HepG2 (cell line): ENCODE data around the gene FCN1. TPM values are rescaled to one million over a fixed set of nuclear protein-coding genes. Genes with fewer than 3 reads are reported as not detected.

Source experiments
- ATAC-seq: fragments of 200-7000 bp; cut with Tn5 transposase; 3 replicates; pipeline ENCODE4 v1.9.1; 2020; ENCODE audit warnings: mild to moderate bottlenecking, moderate library complexity
- BruUV-seq: library from RNA; stranded (reverse); fragments of 400-500 nt; replicated peaks from 2 replicates; lab custom pipeline; 2021; lab: Mats Ljungman, UMichigan
- CTCF ChIA-PET: fragments of 300-600 bp; formaldehyde crosslinking; extraction: SDS; loops from one replicate; lab custom pipeline; 2021; ENCODE audit warnings: low total read pairs, inconsistent platforms, low intra/inter-chr PET ratio; lab: Yijun Ruan, JAX
- POLR2A ChIA-PET: fragments of 350-600 bp; sonication (Branson Sonifier 250); formaldehyde crosslinking; loops from one replicate; lab custom pipeline; 2020; ENCODE audit warnings: antibody characterized with exemption, inconsistent platforms; lab: Yijun Ruan, JAX
- DNase-seq: peaks from one replicate; pipeline ENCODE4 v3.0.0-alpha.2; 2015; ENCODE audit warnings: low spot score
- FAIRE-seq: peaks from 3 replicates; lab custom pipeline; 2011; peaks lifted over from hg19 to GRCh38; lab: Jason Lieb, UNC
- H2AFZ ChIP-seq: one replicate; pipeline ENCODE4 v1.6.1; 2011; ENCODE audit warnings: low read length, inconsistent platforms
- H3K27ac ChIP-seq: fragments of 300-600 bp; 3 replicates; pipeline ENCODE4 v1.8.0; 2011; ENCODE audit warnings: mixed run types, mild to moderate bottlenecking, mixed read lengths, low read length, inconsistent platforms; ENCODE audit not compliant: insufficient read depth; ENCODE audit errors: extremely low read length
- H3K27me3 ChIP-seq, 2 experiments: fragments of 200-600 bp in 1 of 2; 2 replicates in 1 of 2; 3 replicates in 1 of 2; pipeline versions ENCODE4 v1.6.0 to v1.8.0; 2011; ENCODE audit warnings: low read length in 2 of 2, mild to moderate bottlenecking in 2 of 2, moderate library complexity in 2 of 2, inconsistent platforms in 1 of 2; ENCODE audit not compliant: insufficient read depth in 2 of 2, control insufficient read depth in 1 of 2
- H3K36me3 ChIP-seq, 2 experiments: fragments of 200-600 bp in 1 of 2; replicated peaks in 1 of 2; 2 replicates in 1 of 2; 3 replicates in 1 of 2; pipeline versions ENCODE4 v1.5.1 to v1.8.0; 2011; ENCODE audit warnings: low read length in 2 of 2, inconsistent platforms in 1 of 2; ENCODE audit not compliant: insufficient read depth in 2 of 2, control insufficient read depth in 1 of 2
- H3K4me1 ChIP-seq: 2 replicates; pipeline ENCODE4 v1.5.1; 2012; ENCODE audit warnings: low read length, inconsistent platforms; ENCODE audit not compliant: insufficient read depth
- H3K4me2 ChIP-seq: 2 replicates; pipeline ENCODE4 v1.6.0; 2011; ENCODE audit warnings: low read depth, low read length, inconsistent platforms
- H3K4me3 ChIP-seq, 3 experiments: fragments of 200-600 bp in 1 of 3; sonication (generic), shearing (Covaris generic) in 1 of 3; replicated peaks in 1 of 3; 2 replicates each; pipeline ENCODE4 v1.5.1; 2011 to 2016; ENCODE audit warnings: low read length in 3 of 3, inconsistent platforms in 2 of 3, low read depth in 2 of 3, mild to moderate bottlenecking in 2 of 3, control low read depth in 1 of 3, mixed read lengths in 1 of 3; ENCODE audit not compliant: insufficient read depth in 1 of 3
- H3K79me2 ChIP-seq: one replicate; pipeline ENCODE4 v1.6.1; 2011; ENCODE audit warnings: low read length, inconsistent platforms; ENCODE audit not compliant: insufficient read depth
- H3K9ac ChIP-seq: 2 replicates; pipeline ENCODE4 v1.6.0; 2011; ENCODE audit warnings: mild to moderate bottlenecking, low read depth, low read length, inconsistent platforms; ENCODE audit not compliant: insufficient read depth
- H3K9me3 ChIP-seq: 2 replicates; pipeline ENCODE4 v1.5.1; 2012; ENCODE audit warnings: mild to moderate bottlenecking, low read length
- H4K20me1 ChIP-seq: 2 replicates; pipeline ENCODE4 v1.6.0; 2011; ENCODE audit warnings: inconsistent platforms, mild to moderate bottlenecking, low read length, moderate library complexity; ENCODE audit not compliant: insufficient read depth
- MAFF ChIP-seq: IDR thresholded peaks from 2 replicates; pipeline ENCODE4 v1.6.1; 2011; ENCODE audit warnings: low read depth, low read length, improper control_type of control experiment
- MAFK ChIP-seq, 2 experiments: IDR thresholded peaks in 1 of 2; conservative IDR thresholded peaks in 1 of 2; 2 replicates each; pipeline ENCODE4 v1.6.1; 2011; ENCODE audit warnings: improper control_type of control experiment in 2 of 2, low read length in 2 of 2
- RFXANK ChIP-seq: IDR thresholded peaks from 2 replicates; pipeline ENCODE4 v1.6.1; 2016
- ZFP41 ChIP-seq: sonication (generic); formaldehyde crosslinking; IDR thresholded peaks from 2 replicates; pipeline ENCODE4 v1.4.0; 2020; ENCODE audit warnings: mild to moderate bottlenecking, missing genetic modification reagents, borderline replicate concordance
- ZNF546 ChIP-seq: sonication (generic); formaldehyde crosslinking; conservative IDR thresholded peaks from 2 replicates; pipeline ENCODE4 v1.8.1; 2023; ENCODE audit warnings: mild to moderate bottlenecking, missing genetic modification reagents
- ZNF619 ChIP-seq: sonication (generic); formaldehyde crosslinking; IDR thresholded peaks from 2 replicates; pipeline ENCODE4 v1.4.0; 2020; ENCODE audit warnings: mild to moderate bottlenecking, missing genetic modification reagents
- WGBS: methylation state at CpG from one replicate; pipeline ENCODE4 v1.1.6; 2017; ENCODE audit warnings: low lambda C conversion rate; 5-methylcytosine and 5-hydroxymethylcytosine counted together
- in situ Hi-C: cut with HindIII; loops from 2 replicates; pipeline ENCODE4 v1.10.0; 2017; ENCODE audit warnings: low pct_unique_long_range_greater_than_20kb; ENCODE audit not compliant: extremely low pct_ligation_motif_present
- intact Hi-C: fragments of 100-400 bp; cut with micrococcal nuclease; formaldehyde crosslinking; loops from one replicate; pipeline ENCODE4 v1.10.0; 2022; ENCODE audit not compliant: unreplicated experiment
- polyA plus RNA-seq, 8 experiments: library from polyadenylated mRNA; depleted of rRNA in 3 of 8; stranded (reverse) in 7 of 8; unstranded in 1 of 8; fragments of >200 nt; fragmentation: Illumina TruSeq in 4 of 8; extraction: Trizol in 4 of 8; gene quantifications; 2 replicates each; pipeline versions ENCODE4 v1.2.1 to v1.2.3, GENCODE V29; 2011 to 2016; ENCODE audit warnings: low read depth in 4 of 8, missing spikeins in 1 of 8, mixed read lengths in 1 of 8; ENCODE audit not compliant: insufficient read depth in 1 of 8
- total RNA-seq, 5 experiments: library from RNA; depleted of rRNA; stranded (reverse); fragments of >200 nt; fragmentation: Illumina TruSeq; extraction: Trizol; gene quantifications; 2 replicates each; pipeline ENCODE4 v1.2.3, GENCODE V29; 2016; ENCODE audit warnings: low read depth in 1 of 5
- TF ChIP-seq, protein P1 (sequence below): sonication (generic); formaldehyde crosslinking; IDR thresholded peaks from 2 replicates; pipeline ENCODE4 v1.9.0; 2022; ENCODE audit warnings: missing genetic modification reagents, mild to moderate bottlenecking, borderline replicate concordance
- TF ChIP-seq, protein P2 (sequence below): sonication (generic); formaldehyde crosslinking; IDR thresholded peaks from 2 replicates; pipeline ENCODE4 v1.5.0; 2020; ENCODE audit warnings: mild to moderate bottlenecking, missing genetic modification reagents

The FCN1 gene
- total and polyA plus RNA-seq, 2 of the 13 experiments (the other 11 are each of a cell fraction or from before 2014, with no cell fraction given): not detected

DNA sequence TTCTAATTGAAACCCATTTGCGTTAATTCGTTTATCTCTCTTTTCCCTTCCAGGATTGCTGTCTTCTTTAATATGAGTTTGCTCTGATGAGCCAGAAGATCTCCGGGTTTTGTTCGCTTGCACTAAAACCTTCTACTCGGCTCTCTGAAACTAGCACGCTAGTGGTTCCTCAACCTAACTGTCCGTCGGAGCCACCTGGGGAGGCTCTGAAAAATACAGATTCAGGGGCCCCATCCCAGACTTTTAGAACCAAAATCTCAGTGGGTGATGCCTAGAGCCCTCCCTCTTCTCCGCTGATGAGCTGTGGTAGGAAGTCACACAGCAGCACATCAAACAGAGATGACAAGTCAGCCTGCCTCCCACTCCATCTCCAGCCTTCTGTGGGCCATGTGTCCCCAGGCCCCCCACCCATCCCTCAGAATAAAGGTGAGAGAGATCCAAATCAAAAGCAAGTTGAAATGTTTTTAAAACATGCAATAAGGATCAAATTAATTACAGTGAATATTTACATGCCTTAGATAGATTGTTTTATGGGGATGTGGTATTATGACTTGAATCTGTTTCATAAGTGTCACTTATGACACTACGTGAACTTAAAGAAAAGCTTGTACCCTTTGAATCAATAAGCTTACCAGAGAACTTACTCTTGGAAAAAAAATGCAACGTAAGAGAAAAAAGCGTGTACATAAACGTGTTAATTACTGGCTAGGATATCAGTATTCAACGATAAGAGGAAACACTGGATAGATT, 20.7 kb downstream of the FCN1 start:
- FAIRE-seq: no peak
- H3K27ac ChIP-seq: no peak overlapping the region
- in situ Hi-C loops (no loop called here), intact Hi-C loops (no loop called here)
- WGBS: 49% methylated on average over 14 of the region's 14 CpGs
- no peak overlapping the region for H3K4me2 ChIP-seq
- H2AFZ ChIP-seq: no peak overlapping the region
- ATAC-seq: no peak
- no peaks in the 10 kb centered on the region for H3K36me3 ChIP-seq
- CTCF ChIA-PET: no interaction called here
- no TSS peak for BruUV-seq
- H3K79me2 ChIP-seq: no peaks in the 10 kb centered on the region
- no peaks in the 10 kb centered on the region for H4K20me1 ChIP-seq
- peaks cover 3 to 19% of the 10 kb centered on the region in 2 experiments; a peak in 3 of 5 replicates for H3K27me3 ChIP-seq
- H3K9ac ChIP-seq: no peak overlapping the region
- TF ChIP-seq ZFP41 (CRISPR knock-in tag) (no peak), MAFK (conservative IDR thresholded peaks at IDR 0.05 in 1 of 2, IDR thresholded peaks at IDR 0.05 in 1 of 2; ENCODE audit: low read length in 2 of 2) (peak; percentile 38 to 78; a peak in 3 of 4 replicates), RFXANK (no peak), ZNF619 (CRISPR knock-in tag) (no peak), MAFF (peak; percentile 73; the same call in 1 of the 2 replicates), ZNF546 (no peak)
- TF ChIP-seq, protein P1, sequence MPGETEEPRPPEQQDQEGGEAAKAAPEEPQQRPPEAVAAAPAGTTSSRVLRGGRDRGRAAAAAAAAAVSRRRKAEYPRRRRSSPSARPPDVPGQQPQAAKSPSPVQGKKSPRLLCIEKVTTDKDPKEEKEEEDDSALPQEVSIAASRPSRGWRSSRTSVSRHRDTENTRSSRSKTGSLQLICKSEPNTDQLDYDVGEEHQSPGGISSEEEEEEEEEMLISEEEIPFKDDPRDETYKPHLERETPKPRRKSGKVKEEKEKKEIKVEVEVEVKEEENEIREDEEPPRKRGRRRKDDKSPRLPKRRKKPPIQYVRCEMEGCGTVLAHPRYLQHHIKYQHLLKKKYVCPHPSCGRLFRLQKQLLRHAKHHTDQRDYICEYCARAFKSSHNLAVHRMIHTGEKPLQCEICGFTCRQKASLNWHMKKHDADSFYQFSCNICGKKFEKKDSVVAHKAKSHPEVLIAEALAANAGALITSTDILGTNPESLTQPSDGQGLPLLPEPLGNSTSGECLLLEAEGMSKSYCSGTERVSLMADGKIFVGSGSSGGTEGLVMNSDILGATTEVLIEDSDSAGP (CRISPR knock-in tag): no peak
- TF ChIP-seq, protein P2, sequence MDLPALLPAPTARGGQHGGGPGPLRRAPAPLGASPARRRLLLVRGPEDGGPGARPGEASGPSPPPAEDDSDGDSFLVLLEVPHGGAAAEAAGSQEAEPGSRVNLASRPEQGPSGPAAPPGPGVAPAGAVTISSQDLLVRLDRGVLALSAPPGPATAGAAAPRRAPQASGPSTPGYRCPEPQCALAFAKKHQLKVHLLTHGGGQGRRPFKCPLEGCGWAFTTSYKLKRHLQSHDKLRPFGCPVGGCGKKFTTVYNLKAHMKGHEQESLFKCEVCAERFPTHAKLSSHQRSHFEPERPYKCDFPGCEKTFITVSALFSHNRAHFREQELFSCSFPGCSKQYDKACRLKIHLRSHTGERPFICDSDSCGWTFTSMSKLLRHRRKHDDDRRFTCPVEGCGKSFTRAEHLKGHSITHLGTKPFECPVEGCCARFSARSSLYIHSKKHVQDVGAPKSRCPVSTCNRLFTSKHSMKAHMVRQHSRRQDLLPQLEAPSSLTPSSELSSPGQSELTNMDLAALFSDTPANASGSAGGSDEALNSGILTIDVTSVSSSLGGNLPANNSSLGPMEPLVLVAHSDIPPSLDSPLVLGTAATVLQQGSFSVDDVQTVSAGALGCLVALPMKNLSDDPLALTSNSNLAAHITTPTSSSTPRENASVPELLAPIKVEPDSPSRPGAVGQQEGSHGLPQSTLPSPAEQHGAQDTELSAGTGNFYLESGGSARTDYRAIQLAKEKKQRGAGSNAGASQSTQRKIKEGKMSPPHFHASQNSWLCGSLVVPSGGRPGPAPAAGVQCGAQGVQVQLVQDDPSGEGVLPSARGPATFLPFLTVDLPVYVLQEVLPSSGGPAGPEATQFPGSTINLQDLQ (CRISPR knock-in tag): no peak
- DNase-seq: no peak
- no peaks in the 10 kb centered on the region for H3K4me1 ChIP-seq
- no peak overlapping the region for H3K4me3 ChIP-seq
- POLR2A ChIA-PET: no interaction called here
- no peaks in the 10 kb centered on the region for H3K9me3 ChIP-seq
